Heart left ventricle (tissue), 13 donors: ENCODE results near the gene EMC9.

ENCODE experiments used
- CTCF ChIP-seq, 12 donors: fragments of 200-600 bp; sonication (generic) in 4 of 12; IDR thresholded peaks; one replicate each; pipeline versions ENCODE4 v1.5.0 to v1.8.0; 2018 to 2022; ENCODE audit warnings: antibody characterized with exemption in 12 of 12, mild to moderate bottlenecking in 5 of 12
- POLR2A ChIP-seq, 2 donors: fragments of 450-650 bp; IDR thresholded peaks; one replicate each; pipeline ENCODE4 v1.6.1; 2017; ENCODE audit warnings: antibody characterized with exemption in 2 of 2, mild to moderate bottlenecking in 2 of 2, moderate library complexity in 2 of 2
- donor health status: ischemic (EF 13 %, LVEDD 7.1; RV severe dilation, severe dysfunction).
- donor health status: DM: no; HTN: yes; CAD: no.
- donor health status: DM: no; HTN: no; CAD: no.
- donor health status: ischemic (EF 25% LVEDD 6.9; RV normal size, moderate dysfunction).
- donor health status: ischemic (EF 25% LVEDD 5.7; RV mildly dilated, moderate dysfunction).
- donor health status: ischemic (EF 35%, LVEDD 5.7; RV mildly dilated, moderate dysfunction).
- donor health status: nonischemic (EF 11% LVEDD 7.7; RV severe dilation, severe dysfunction).
- donor health status: DM: yes; HTN: yes; CAD: no.
- donor health status: PGD.
- donor health status: ischemic (EF 29% LVEDD 5.4; RV normal size, mild dysfunction).
- donor health status: nonischemic (EF 23%, LVEDD 6.1; RV moderate dilation, normal function).

- TF ChIP-seq CTCF (IDR thresholded peaks at IDR 0.05), result no peak
- TF ChIP-seq POLR2A (IDR thresholded peaks at IDR 0.05), result no peak
Measured at GRCh38 chr14:24162093-24162492, 20.7 kb upstream of the EMC9 start.
